ACC112 (cell line): ENCODE data around the gene PPP2R3B.

Source experiments
- H2AFZ ChIP-seq: fragments of 200-600 bp; sonication (generic); one replicate; pipeline ENCODE4 v1.6.0; 2017; ENCODE audit warnings: antibody characterized with exemption, low read length; ENCODE audit not compliant: unreplicated experiment
- H3K27ac ChIP-seq: fragments of 200-600 bp; sonication (generic); 2 replicates; pipeline ENCODE4 v1.5.1; 2014; ENCODE audit warnings: low read depth, mild to moderate bottlenecking, antibody characterized with exemption, low read length, moderate library complexity
- H3K27me3 ChIP-seq: fragments of 200-600 bp; sonication (generic); 2 replicates; pipeline ENCODE4 v1.6.1; 2014; ENCODE audit warnings: mild to moderate bottlenecking, antibody characterized with exemption, low read length, moderate library complexity, mixed read lengths; ENCODE audit not compliant: insufficient read depth
- H3K36me3 ChIP-seq: fragments of 200-600 bp; sonication (generic); 2 replicates; pipeline ENCODE4 v1.6.1; 2016; ENCODE audit warnings: mild to moderate bottlenecking, antibody characterized with exemption, low read length, moderate library complexity, mixed read lengths; ENCODE audit not compliant: insufficient read depth
- H3K4me1 ChIP-seq: fragments of 200-600 bp; sonication (generic); one replicate; pipeline ENCODE4 v1.6.1; 2016; ENCODE audit warnings: low read length, mixed read lengths; ENCODE audit not compliant: insufficient read depth, unreplicated experiment, control insufficient read depth
- H3K4me3 ChIP-seq: fragments of 200-600 bp; sonication (generic); 2 replicates; pipeline ENCODE4 v1.5.1; 2014; ENCODE audit warnings: mild to moderate bottlenecking, low read depth, low read length
- H3K79me2 ChIP-seq: fragments of 200-600 bp; sonication (generic); one replicate; pipeline ENCODE4 v1.6.0; 2016; ENCODE audit warnings: low read length; ENCODE audit not compliant: control insufficient read depth, unreplicated experiment, insufficient read depth

The PPP2R3B gene

GRCh38 chrX:358651-359143 is 28.0 kb downstream of the PPP2R3B start:
- Histone ChIP-seq H3K4me3 (no peak overlapping the region), H2AFZ (no peak overlapping the region), H3K36me3 (peaks cover 31% of the 10 kb centered on the region), H3K79me2 (peaks cover 14% of the 10 kb centered on the region), H3K27ac (no peak overlapping the region), H3K27me3 (no peaks in the 10 kb centered on the region), H3K4me1 (peaks cover 8% of the 10 kb centered on the region)

- Histone ChIP-seq H3K4me1 (peaks cover 8% of the 10 kb centered on the region), H3K27me3 (no peaks in the 10 kb centered on the region), H2AFZ (no peak overlapping the region), H3K36me3 (peaks cover 31% of the 10 kb centered on the region), H3K27ac (peak overlapping the region; percentile 12; the same call in 1 of the 2 replicates), H3K79me2 (peaks cover 12% of the 10 kb centered on the region), H3K4me3 (no peak overlapping the region)
Measured at GRCh38 chrX:357693-358471, 28.8 kb downstream of the PPP2R3B start.

DNA sequence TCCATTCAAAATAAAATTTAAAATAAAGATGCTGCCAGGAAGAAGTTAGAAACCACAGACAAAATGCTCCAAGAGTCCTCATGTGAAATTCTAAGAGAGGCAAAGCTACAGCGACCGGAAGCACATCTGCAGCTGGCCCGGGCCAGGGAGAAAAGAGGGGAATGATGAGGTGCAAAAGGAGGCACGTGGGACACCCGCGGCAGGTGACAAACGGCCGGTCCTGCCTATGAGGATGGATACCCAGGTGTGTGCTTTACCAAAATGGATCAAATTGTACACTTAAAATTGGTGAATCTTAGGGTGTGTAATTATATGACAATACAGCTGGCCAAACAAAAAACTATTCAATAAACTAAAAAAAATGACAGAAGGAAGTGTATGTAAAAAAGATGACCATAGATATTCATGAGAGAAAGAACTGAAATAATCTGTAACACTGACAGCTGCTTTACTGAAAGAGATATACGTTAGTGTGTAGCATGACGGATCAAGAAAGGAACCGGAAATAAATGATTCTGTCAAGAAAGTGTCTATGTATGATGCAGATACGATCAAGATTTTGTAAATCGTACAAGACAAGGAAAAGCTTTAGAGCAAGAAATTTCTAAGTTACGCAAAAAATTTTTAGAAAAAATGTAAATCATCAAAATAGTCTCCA is 29.5 kb downstream of the PPP2R3B start:
- Histone ChIP-seq H3K27ac (peak overlapping the region; percentile 12; the same call in 1 of the 2 replicates), H3K27me3 (no peaks in the 10 kb centered on the region), H3K4me1 (peaks cover 8% of the 10 kb centered on the region), H3K79me2 (peaks cover 12% of the 10 kb centered on the region), H3K36me3 (peaks cover 36% of the 10 kb centered on the region), H3K4me3 (no peak overlapping the region), H2AFZ (no peak overlapping the region)

DNA sequence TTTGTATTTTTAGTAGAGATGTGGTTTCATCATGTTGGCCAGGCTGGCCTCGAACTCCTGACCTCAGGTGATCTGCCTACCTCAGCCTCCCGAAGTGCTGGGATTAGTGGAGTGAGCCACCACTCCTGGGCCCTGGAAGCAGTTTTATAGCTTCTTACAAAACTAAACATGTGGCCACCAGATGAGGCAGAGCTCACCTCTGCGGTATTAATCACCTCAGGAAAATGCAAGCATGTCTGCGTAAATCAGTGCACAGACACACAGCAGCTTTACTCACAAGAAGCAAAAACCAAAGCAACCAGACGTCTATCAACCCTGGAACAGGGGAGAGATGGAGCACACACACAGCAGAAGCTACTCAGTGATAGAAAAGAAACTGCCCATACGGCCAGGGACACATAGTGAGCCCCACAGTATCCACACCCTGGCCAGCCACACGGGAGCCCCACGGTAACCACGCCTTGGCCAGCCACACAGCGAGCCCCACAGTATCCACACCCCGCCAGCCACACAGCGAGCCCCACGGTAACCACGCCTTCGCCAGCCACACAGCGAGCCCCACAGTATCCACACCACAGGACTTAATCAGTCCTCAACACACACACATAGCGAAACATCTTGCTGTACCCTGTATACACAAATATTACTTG is 30.2 kb downstream of the PPP2R3B start:
- H3K36me3 ChIP-seq: peaks cover 35% of the 10 kb centered on the region

GRCh38 chrX:355329-356050 is 31.2 kb downstream of the PPP2R3B start:
- Histone ChIP-seq H3K27ac (no peak overlapping the region), H3K27me3 (no peaks in the 10 kb centered on the region), H2AFZ (no peak overlapping the region), H3K4me3 (no peak overlapping the region), H3K79me2 (peaks cover 12% of the 10 kb centered on the region), H3K4me1 (peaks cover 8% of the 10 kb centered on the region), H3K36me3 (peaks cover 27% of the 10 kb centered on the region)

More for the DNA sequence above, 30.2 kb downstream of the PPP2R3B start:
- no peaks in the 10 kb centered on the region for H3K27me3 ChIP-seq
- H3K27ac ChIP-seq: no peak overlapping the region
- no peak overlapping the region for H2AFZ ChIP-seq
- H3K79me2 ChIP-seq: peaks cover 12% of the 10 kb centered on the region
- H3K4me3 ChIP-seq: no peak overlapping the region
- H3K4me1 ChIP-seq: peaks cover 8% of the 10 kb centered on the region

DNA sequence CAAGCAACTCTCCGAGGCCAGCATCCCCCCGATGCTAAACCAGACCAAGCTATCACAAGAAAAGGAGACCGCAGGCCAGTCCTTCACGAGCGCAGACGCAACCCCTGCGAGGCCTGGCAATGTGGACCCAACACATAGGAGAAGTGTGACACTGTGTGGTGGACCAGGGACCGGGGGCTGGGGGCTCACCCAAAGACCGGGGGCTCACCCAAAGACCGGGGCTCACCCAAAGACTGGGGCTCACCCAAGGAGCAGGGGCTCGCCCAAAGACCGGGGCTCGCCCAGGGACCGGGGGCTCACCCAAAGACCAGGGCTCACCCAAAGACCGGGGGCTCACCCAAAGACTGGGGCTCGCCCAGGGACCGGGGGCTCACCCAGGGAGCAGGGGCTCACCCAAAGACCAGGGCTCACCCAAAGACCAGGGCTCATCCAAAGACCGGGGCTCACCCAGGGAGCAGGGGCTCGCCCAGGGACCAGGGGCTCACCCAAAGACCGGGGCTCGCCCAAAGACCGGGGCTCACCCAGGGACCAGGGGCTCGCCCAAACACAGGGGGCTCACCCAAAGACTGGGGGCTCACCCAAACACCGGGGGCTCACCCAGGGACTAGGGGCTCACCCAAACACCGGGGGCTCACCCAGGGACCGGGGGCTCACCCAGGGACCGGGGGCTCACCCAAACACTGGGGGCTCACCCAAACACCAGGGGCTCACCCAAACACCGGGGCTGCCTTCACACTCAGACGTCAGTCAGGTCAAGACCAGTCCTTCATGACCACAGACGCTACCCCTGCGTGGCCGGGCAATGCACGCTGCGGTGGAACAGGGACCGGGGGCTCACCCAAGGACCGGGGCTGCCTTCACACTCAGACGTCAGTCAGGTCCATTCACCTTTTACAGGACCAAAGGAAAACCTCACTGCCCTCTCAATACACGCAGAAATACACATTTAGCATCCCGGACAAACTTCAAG is 32.9 kb downstream of the PPP2R3B start:
- Histone ChIP-seq H3K4me3 (no peak overlapping the region), H3K36me3 (peaks cover 14% of the 10 kb centered on the region; the same call in 1 of the 2 replicates), H3K79me2 (peaks cover 12% of the 10 kb centered on the region), H3K4me1 (peaks cover 8% of the 10 kb centered on the region), H3K27me3 (no peaks in the 10 kb centered on the region), H3K27ac (no peak overlapping the region), H2AFZ (no peak overlapping the region)

DNA sequence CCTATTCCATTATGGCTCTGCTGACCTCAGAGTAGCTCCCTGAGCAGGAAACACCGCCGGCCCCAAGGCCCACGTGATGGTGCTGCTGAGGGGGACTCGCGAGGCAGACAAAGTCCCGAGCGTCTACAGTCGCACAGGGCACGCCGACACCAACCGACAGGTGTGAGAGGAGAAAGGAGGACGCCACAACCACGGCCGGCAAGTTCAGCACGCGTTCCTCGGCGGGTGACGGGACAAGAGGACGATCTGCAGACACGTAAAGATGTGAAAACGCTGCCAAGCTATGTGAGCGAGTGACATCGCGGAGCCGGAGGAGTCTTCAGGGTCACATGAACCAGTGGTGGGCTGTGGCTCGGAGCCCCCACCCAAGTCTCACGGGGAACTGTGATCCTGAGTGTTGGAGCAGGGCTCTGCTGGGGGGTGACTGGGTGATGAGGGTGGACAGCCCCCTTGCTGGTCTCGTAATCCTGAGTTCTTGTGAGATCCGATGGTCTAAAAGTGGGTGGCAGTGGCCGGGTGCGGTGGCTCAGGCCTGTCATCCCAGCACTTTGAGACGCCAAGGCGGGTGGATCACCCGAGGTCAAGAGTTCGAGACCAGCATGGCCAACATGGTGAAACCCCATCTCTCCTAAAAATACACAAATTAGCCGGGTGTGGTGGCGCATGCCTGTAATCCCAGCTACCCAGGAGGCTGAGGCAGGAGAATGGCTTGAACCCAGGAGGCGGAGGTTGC is 34.0 kb downstream of the PPP2R3B start:
- Histone ChIP-seq H3K4me3 (no peak overlapping the region), H3K27me3 (no peaks in the 10 kb centered on the region), H3K36me3 (peaks cover 7% of the 10 kb centered on the region; the same call in 1 of the 2 replicates), H2AFZ (no peak overlapping the region), H3K79me2 (peaks cover 12% of the 10 kb centered on the region), H3K27ac (no peak overlapping the region), H3K4me1 (peaks cover 5% of the 10 kb centered on the region)

- Histone ChIP-seq H3K4me3 (no peak overlapping the region), H3K4me1 (peaks cover 1% of the 10 kb centered on the region), H3K27ac (no peak overlapping the region), H3K36me3 (peaks cover 10% of the 10 kb centered on the region; the same call in 1 of the 2 replicates), H3K27me3 (no peaks in the 10 kb centered on the region), H3K79me2 (peaks cover 12% of the 10 kb centered on the region), H2AFZ (no peak overlapping the region)
Measured at GRCh38 chrX:352181-352580, 34.5 kb downstream of the PPP2R3B start.

DNA sequence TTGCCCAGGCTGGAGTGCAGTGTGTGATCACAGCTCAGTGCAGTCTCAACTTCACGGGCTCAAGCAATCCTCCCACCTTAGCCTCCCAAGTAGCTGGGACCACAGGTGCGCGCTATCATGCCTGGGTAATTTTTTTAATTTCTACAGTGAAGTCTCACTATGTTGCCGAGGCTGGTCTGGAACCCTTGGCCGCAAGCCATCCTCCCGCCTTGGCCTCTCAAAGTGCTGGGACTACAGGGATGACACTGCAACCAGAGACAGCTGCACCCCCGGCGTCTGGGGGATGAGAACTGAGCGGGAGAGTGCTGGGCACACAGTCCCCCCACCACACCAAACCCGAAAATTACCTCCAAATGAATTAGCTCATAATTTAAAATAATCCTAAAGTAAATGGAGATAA is 35.0 kb downstream of the PPP2R3B start:
- H3K27ac ChIP-seq: no peak overlapping the region
- peaks cover 9% of the 10 kb centered on the region for H3K79me2 ChIP-seq
- no peaks in the 10 kb centered on the region for H3K27me3 ChIP-seq
- H3K4me3 ChIP-seq: no peak overlapping the region
- H3K36me3 ChIP-seq: peaks cover 14% of the 10 kb centered on the region; the same call in 1 of the 2 replicates
- H3K4me1 ChIP-seq: no peaks in the 10 kb centered on the region
- H2AFZ ChIP-seq: no peak overlapping the region
